Germinal center (tissue), 1 donor: ENCODE results near the gene COPS4.
A peak's percentile ranks its signal among the peaks of the same experiment; 100 is the strongest.
"Not testable (repeated sequence)": the region's sequence is repeated elsewhere in the genome, so short reads cannot be mapped to it uniquely, and the experiment has no call there.

Experiments used
- DNase-seq: peaks from one replicate; pipeline ENCODE4 v3.0.0; 2012; ENCODE audit warnings: mixed read lengths, low spot score

Gene COPS4

DNA sequence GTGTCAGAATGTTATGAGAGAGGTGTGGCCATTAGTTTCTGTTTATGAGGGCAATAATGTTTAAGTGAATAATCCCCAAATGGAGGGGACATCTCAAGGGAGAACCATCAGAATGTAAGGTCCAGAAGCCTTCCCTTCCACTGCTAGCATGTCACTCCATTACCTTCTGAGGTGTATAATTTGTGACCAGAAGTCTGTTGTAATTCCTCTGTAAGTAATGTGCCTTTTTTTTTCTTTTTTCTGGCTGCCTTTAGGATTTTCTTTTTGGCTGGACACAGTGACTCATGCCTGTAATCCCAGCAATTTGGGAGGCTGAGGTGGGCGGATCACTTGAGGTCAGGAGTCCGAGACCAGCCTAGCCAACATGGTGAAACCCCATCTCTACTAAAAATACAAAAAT, 10.8 kb upstream of the COPS4 start:
- DNase-seq = no peak

GRCh38 chr4:83025563-83025962, 9.4 kb upstream of the COPS4 start:
- no peak for DNase-seq

- DNase-seq = no peak
Observed at GRCh38 chr4:83028976-83029375, 6.0 kb upstream of the COPS4 start.

DNA sequence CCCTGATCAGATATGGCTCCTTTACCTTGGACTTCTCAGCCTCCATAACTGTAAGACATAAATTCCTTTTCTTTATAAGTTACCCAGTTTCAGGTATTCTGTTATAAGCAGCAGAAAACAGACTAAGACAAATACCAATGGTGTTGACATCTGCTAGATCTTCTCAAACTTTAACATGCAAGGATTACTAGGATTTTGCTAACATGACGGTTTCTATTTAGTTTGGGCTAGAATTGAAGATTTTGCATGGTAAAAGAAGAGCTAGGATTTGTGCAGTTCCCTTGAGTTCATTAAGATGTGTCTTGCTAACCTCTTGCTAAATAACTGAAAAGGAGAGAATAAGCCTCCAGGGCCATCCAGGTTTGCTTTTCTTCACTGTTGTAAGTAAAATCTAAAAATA, 5.3 kb upstream of the COPS4 start:
- DNase-seq = no peak

- DNase-seq = no peak
Observed at GRCh38 chr4:83036991-83037665, 2.1 kb downstream of the COPS4 start.

GRCh38 chr4:83040269-83040668, 5.3 kb downstream of the COPS4 start:
- no peak for DNase-seq

DNA sequence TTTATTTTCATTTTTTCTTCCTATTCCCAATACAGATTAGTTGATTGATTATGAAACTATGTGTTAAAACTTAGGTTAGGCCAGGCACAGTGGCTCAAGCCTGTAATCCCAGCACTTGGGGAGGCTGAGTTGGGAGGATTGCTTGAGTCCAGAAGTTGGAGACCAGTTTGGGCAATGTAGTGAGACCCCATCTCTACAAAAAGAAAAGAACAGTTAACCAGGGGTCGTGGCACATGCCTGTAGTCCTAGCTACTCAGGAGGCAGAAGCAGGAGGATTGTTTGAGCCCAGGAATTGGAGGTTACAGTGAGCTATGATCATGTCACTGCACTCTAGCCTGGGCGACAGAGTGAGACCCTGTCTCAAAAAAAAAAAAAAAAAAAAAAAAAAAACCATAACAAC, 8.2 kb downstream of the COPS4 start:
- not testable (repeated sequence) for DNase-seq

DNA sequence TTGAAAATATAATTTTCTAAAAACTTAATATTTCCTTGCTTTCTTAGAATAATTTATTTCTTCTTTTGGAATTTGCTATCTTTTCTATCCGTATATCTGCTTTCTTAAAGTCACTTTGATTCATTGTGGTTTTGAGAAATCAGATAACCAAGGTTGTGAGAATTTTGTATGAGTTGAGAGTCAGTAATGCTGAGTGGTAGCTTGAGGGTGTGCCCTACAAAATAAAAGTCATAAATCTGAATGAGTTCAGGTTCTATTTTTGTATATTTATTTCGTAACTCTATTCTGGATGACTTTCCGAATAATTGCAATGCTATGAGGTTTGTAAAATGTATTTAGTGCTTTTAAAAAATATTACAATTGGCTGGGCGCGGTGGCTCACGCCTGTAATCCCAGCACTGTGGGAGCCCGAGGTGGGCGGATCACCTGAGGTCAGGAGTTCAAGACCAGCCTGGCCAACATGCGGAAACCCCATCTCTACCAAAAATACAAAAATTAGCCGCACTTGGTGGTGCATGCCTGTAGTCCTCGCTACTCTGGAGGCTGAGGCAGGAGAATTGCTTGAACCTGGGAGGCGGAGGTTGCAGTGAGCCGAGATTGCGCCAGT, 8.9 kb downstream of the COPS4 start:
- DNase-seq = no peak

GRCh38 chr4:83046693-83047473, 11.9 kb downstream of the COPS4 start:
- DNase-seq = no peak

- DNase-seq = not testable (repeated sequence)
Observed at GRCh38 chr4:83048781-83049180, 13.8 kb downstream of the COPS4 start.

DNA sequence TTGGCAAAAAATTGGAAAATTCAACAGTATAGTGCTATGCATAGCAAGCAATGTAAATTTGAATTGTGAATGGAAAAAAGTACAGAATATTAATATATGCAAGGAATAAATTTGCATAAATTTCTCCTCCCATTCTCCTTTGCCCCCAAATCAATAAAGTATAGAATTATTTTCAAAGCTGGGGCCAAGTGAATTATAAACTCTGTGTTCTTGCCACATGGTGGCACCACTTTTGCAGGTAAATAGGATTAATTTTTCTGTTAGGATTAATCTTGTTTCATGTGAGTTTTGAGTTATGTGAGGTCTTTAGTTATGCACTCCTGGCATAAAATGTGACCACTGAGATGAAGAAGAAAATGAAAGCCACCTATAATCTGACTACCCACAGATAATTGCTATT, 19.9 kb downstream of the COPS4 start:
- peak; percentile 11 for DNase-seq

- DNase-seq = no peak
Observed at GRCh38 chr4:83062739-83063138, 27.8 kb downstream of the COPS4 start.

GRCh38 chr4:83065266-83065665, 30.3 kb downstream of the COPS4 start:
- no peak for DNase-seq

GRCh38 chr4:83067058-83067639, 32.2 kb downstream of the COPS4 start:
- no peak for DNase-seq

GRCh38 chr4:83071116-83071515, 36.1 kb downstream of the COPS4 start:
- DNase-seq = no peak

GRCh38 chr4:83074086-83074704, 39.2 kb downstream of the COPS4 start:
- DNase-seq = peak; percentile 62

DNA sequence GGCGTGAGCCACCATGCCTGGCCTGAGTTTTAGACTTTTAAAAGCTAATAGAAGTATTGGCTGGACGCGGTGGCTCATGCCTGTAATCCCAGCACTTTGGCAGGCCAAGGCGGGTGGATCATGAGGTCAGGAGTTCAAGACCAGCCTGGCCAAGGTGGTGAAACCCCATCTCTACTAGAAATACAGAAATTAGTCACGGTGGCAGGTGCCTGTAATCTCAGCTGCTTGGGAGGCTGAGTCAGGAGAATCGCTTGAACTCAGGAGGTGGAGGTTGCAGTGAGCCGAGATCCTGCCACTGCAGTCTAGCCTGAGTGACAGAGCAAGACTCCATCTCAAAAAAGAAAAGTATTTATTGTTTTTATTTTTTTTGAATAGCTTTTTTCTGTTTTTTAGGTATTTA, 39.8 kb downstream of the COPS4 start:
- not testable (repeated sequence) for DNase-seq

DNA sequence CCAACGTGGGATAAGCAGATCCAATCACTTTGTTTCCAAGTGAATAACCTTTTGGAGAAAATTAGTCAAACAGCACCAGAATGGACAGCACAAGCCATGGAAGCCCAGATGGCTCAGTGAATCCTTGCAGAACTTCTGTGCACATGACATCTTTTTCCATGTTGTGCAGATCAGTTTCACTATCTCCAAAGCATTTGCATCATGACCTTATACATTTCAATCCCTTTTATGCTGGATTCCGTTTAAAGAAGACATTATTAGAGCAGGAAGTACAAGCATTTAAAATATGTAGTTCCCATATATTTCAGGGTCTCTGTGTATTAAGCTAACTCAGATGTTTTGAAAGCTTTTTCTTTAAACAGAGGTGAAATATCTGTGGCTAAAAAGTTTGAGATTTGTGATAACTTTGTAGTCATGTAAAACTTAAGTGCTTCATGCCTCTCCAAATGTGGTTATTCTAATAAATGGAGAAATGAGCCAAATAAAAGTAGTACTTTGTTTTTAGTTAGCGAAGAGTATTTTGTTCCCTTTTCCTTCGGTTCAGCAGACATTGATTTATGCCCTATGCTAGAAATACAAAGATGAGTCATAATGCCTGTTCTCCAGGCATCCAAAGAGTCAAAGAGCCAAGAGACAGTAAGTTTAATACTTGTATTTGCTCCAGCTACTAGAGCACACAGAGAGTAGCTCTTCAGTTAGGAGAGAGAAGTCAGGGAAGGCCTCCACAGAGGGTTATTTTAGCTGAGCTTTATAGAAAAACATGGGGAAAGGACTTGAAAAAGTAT, 40.5 kb downstream of the COPS4 start:
- no peak for DNase-seq

DNA sequence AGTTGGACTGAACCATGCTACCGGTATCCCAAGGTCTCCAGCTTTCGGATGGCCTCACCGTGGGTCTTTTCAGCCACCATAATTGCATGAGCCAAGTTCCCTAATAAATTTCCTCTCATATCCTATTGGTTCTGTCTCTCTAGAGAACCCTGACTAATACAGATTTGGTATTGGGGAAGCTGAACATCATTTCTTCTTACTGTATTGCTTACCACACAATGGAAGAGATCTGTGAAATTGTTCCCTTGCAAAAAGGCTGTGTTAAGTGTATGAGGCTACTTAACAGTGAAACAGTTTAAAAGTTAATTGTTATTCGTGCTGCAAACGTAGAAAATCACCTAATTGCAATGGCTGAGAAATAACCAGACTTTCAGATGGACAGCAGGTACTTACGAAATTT, 45.6 kb downstream of the COPS4 start:
- no peak for DNase-seq

DNA sequence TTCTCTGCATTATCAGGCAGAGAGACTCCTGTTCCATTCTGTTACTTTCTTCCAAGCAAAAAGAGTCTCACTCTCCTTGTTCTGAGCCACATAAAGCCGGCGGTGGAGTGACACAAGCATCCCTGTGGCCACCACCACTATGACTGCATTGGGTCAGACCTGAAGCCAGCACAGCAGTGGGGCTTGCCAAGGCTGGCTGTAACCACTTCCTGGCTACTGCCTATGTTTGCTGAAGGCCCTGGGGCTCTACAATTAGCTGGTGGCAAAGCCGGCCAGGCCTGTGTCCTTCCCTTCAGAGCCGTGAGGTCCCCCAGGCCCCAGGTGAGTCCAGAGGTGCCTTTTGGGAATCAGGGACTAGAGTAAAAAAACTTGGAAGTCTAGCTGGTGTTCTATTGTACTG, 47.8 kb downstream of the COPS4 start:
- DNase-seq = no peak

GRCh38 chr4:83083925-83084475, 49.0 kb downstream of the COPS4 start:
- DNase-seq = no peak
